IMR-90 (cell line): ENCODE results near the gene CRISPLD2.

Experiments
- MAFK ChIP-seq: IDR thresholded peaks from 2 replicates; pipeline ENCODE4 v1.6.1; 2012; ENCODE audit warnings: low read depth, low read length, improper control_type of control experiment
- MAZ ChIP-seq: IDR thresholded peaks from 2 replicates; pipeline ENCODE4 v1.6.1; 2012; ENCODE audit warnings: low read depth, mild to moderate bottlenecking, low read length, improper control_type of control experiment, moderate library complexity, borderline replicate concordance
- POLR2A ChIP-seq: IDR thresholded peaks from 2 replicates; pipeline ENCODE4 v1.6.1; 2012; ENCODE audit warnings: mild to moderate bottlenecking, low read depth, low read length
- RAD21 ChIP-seq: IDR thresholded peaks from 2 replicates; pipeline ENCODE4 v1.6.1; 2012; ENCODE audit warnings: low read length, improper control_type of control experiment
- RCOR1 ChIP-seq: IDR thresholded peaks from 2 replicates; pipeline ENCODE4 v1.6.1; 2012; ENCODE audit warnings: mild to moderate bottlenecking, low read length, improper control_type of control experiment; ENCODE audit not compliant: insufficient replicate concordance
- RFX5 ChIP-seq: IDR thresholded peaks from 2 replicates; pipeline ENCODE4 v1.8.0; 2012; ENCODE audit warnings: low read depth, mild to moderate bottlenecking, low read length, moderate library complexity
- TF ChIP-seq, protein P1 (sequence below): conservative IDR thresholded peaks from 2 replicates; pipeline ENCODE4 v1.5.1; 2012; ENCODE audit warnings: mild to moderate bottlenecking, low read depth, low read length, improper control_type of control experiment
- TF ChIP-seq, protein P2 (sequence below): fragments of 150-350 bp; IDR thresholded peaks from 2 replicates; pipeline ENCODE4 v1.6.1; 2016; ENCODE audit warnings: low read depth, mild to moderate bottlenecking, low read length, moderate library complexity, borderline replicate concordance

GRCh38 chr16:84785843-84786581 is 33.8 kb upstream of the CRISPLD2 start:
- TF ChIP-seq MAZ: no peak
- TF ChIP-seq, protein P1, sequence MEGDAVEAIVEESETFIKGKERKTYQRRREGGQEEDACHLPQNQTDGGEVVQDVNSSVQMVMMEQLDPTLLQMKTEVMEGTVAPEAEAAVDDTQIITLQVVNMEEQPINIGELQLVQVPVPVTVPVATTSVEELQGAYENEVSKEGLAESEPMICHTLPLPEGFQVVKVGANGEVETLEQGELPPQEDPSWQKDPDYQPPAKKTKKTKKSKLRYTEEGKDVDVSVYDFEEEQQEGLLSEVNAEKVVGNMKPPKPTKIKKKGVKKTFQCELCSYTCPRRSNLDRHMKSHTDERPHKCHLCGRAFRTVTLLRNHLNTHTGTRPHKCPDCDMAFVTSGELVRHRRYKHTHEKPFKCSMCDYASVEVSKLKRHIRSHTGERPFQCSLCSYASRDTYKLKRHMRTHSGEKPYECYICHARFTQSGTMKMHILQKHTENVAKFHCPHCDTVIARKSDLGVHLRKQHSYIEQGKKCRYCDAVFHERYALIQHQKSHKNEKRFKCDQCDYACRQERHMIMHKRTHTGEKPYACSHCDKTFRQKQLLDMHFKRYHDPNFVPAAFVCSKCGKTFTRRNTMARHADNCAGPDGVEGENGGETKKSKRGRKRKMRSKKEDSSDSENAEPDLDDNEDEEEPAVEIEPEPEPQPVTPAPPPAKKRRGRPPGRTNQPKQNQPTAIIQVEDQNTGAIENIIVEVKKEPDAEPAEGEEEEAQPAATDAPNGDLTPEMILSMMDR: no peak
- TF ChIP-seq, protein P2, sequence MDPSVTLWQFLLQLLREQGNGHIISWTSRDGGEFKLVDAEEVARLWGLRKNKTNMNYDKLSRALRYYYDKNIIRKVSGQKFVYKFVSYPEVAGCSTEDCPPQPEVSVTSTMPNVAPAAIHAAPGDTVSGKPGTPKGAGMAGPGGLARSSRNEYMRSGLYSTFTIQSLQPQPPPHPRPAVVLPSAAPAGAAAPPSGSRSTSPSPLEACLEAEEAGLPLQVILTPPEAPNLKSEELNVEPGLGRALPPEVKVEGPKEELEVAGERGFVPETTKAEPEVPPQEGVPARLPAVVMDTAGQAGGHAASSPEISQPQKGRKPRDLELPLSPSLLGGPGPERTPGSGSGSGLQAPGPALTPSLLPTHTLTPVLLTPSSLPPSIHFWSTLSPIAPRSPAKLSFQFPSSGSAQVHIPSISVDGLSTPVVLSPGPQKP: no peak
- TF ChIP-seq POLR2A: no peak
- no peak for TF ChIP-seq MAFK
- TF ChIP-seq RCOR1: no peak
- no peak for TF ChIP-seq RFX5
- TF ChIP-seq RAD21: no peak
